ENCODE results near the gene SCART1.
"Not testable (repeated sequence)": the region's sequence is repeated elsewhere in the genome, so short reads cannot be mapped to it uniquely, and the experiment has no call there.

The SCART1 gene

DNA sequence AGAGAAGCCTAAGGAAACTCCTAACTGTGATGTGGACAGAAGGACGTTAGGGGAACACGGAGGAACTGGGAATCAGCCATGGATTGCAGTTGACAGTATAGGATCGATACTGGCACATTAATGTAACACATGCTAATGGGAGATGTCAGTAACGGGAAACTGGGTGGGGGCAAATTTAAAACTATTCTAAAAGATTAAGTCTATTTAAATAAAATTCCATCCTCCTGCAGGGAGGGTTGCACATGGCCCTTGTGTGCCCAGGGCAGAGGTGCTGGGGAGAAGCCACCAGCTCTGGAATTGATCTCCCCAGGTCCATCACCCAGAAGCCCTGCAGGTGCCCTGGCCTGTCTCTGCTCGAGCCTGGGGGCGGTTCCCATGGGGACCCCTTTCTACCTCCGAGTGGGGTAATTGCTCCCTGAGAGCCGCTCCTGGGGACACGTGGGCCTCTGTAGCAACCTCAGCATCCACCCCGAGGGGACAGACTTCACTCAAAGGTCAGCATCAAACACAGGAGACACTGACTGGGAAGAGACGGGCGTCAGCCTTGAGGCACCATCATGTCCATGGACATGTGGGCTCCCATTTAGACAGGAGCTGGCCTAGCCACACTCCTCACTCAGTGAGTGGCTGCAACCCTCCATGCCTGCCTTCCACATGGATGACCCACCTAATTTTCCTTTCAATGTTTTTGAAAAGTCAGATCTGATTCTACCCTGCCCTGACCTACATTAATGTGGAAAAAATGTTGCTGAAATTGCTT lies 21.1 kb downstream of the SCART1 start:
- no peak for DNase-seq

GRCh38 chr10:133475425-133475734 lies 21.6 kb downstream of the SCART1 start:
- no peak for DNase-seq

- DNase-seq, result no peak
Observed at GRCh38 chr10:133475821-133476640, 22.3 kb downstream of the SCART1 start.

- DNase-seq, result no peak
Observed at GRCh38 chr10:133476641-133476990, 22.9 kb downstream of the SCART1 start.

GRCh38 chr10:133481086-133481643 lies 27.4 kb downstream of the SCART1 start:
- DNase-seq, result no peak

GRCh38 chr10:133481657-133482056 lies 27.9 kb downstream of the SCART1 start:
- DNase-seq, result no peak

DNA sequence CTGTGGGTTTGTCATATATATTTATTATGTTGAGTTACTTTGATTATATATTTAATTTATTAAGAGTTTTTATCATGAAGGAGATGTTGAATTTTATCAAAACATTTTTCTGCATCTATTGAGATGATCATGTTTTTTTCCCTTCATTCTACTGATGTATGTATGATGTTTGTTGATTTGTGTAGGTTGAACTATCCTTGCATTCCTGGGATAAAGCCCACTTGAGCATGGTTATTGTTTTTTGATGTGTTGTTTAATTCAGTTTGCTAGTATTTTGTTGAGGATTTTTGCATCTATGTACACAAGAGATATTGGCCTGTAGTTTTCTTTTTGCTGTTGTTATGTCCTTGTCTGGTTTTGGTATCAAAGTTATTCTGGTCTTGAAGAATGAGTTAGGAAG lies 31.1 kb downstream of the SCART1 start:
- DNase-seq, result no peak

DNA sequence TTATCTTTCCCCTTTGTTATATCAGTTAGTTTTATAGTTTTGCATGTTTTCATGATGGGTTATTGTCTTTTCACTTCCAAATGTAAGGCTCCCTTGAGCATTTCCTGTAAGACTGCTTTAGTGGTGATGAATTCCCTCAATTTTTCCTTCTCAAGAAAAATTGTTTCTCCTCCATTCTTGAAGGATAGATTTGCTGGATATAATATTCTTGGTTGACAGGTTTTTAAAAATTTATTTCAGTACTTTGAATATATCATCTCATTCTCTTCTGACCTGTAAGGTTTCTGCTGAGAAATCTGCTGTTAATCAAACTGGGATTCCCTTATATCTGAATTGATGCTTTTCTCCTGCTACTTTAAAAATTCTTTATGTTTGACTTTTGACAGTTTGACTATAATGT lies 33.3 kb downstream of the SCART1 start:
- no peak for DNase-seq

DNA sequence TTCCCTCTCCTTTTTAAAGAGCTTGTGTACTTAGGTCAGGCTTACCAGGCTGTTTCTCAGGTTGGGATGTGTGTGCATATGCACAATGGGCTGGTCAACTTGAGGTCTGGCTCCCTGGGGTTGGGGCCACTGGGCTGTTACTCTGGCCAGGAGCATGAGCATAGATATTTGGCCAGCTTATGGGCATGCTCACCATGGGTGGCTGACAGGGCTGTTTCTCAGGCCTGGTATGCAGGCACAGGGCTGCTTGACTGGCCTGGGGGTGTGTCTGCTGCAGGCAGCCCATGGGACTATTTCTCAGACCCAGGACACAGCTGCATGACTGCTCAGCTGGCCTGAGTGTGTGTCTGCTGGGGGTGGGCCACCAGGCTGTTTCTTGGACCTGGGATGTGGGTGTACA lies 34.6 kb downstream of the SCART1 start:
- DNase-seq, result no peak

DNA sequence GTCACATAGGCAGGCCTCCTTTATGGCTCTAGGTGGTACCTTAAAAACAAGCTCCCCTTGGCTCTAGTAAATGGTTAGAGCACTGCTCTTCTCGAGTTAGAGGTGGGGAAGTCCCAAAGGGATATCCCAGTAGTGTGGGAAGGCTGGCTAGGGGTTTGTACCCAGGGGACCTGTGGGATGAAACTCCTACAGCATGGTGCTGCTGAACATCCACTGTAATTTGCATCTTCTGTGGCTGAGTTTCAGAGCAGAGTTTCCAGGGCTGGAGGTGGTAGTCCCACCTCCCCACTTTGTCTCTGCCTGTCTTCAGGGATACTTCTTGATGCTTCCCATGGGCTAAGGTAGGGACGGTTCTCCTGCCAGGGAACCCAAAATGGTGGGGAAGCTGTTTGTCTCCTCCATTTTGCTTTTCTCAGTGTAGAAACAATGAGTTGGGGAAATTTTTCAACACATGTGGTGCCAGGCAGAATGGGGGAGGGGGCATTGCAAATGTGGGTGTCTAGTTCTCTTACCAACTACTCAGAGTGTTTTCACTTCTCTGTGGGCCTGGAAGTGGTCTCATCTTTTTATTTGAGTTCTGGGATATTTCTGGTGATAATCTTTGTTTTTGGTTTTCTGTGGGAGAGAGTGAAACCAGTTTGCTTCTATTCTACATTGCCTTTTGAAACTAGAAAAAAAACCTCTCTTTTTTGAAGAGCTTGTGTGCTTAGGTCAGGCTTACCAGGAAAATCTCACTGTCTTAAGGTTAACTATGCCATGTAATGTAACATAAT lies 36.3 kb downstream of the SCART1 start:
- DNase-seq, result no peak

DNA sequence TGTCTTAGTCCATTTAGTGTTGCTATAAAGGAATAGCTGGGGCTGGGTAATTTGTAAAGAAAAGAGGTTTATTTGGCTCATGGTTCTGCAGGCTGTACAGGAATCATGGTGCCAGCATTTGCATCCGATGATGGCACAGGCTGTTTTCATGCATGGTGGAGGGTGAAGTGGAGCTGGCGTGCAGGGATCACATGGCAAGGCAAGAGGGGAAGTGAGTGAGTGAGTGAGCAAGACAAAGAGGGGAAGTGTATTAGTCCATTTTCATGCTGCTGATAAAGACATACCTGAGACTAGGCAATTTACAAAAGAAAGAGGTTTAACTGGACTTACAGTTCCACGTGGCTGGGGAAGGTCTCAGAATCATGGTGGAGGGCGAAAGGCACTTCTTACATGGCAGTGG lies 39.8 kb downstream of the SCART1 start:
- not testable (repeated sequence) for DNase-seq

DNA sequence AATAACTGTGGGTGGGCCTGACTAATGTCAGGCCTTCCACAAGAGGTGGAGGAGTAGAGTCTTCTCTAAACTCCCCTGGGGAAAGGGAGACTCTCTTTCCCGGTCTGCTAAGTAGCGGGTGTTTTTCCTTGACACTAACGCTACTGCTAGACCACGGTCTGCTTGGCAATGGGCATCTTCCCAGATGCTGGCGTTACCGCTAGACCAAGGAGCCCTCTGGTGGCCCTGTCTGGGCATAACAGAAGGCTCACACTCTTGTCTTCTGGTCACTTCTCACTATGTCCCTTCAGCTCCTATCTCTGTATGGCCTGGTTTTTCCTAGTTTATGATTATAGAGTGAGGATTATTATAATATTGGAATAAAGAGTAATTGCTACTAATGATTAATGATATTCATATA lies 43.6 kb downstream of the SCART1 start:
- DNase-seq, result not testable (repeated sequence)

- not testable (repeated sequence) for DNase-seq
Observed at GRCh38 chr10:133499176-133499575, 45.4 kb downstream of the SCART1 start.

- DNase-seq, result not testable (repeated sequence)
Observed at GRCh38 chr10:133500897-133501296, 47.2 kb downstream of the SCART1 start.

DNA sequence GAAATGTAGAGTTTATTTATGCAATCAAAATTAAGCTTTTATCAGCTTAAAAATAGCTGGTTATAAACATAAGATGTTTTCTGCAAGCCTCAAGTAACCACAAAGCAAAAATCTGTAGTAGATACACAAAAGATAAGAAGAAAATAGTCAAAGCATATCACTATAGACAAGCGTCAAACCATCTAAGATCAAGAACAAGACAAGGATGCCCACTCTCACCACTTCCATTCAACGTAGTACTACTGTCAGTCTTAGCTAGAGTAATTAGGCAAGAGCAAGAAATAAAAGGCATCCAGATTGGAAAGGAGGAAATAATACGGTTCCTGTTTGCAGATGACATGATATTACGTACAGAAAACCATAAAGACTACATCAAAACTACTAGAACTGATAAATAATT lies 56.0 kb downstream of the SCART1 start:
- DNase-seq, result no peak

DNA sequence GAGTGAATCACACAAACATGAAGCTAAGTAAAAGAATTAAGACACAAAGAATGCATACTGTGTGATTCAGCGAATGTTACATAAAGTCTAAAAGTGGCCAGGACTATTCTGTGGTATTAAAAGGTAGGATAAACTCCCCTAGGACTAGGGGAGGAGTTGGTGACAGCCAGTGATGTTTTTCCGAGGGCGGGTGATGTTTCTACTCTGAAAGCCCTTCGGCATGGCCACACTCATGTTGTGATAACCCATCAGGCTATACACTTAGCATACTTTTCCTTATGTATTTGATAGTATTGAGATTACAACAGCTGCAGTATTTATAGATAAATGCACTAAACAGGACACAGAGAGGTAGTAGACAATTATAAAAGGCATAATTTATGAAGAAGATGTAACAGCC lies 57.7 kb downstream of the SCART1 start:
- no peak for DNase-seq

- no peak for DNase-seq
Observed at GRCh38 chr10:133511907-133512528, 58.3 kb downstream of the SCART1 start.

- no peak for DNase-seq
Observed at GRCh38 chr10:133515471-133515870, 61.7 kb downstream of the SCART1 start.

DNA sequence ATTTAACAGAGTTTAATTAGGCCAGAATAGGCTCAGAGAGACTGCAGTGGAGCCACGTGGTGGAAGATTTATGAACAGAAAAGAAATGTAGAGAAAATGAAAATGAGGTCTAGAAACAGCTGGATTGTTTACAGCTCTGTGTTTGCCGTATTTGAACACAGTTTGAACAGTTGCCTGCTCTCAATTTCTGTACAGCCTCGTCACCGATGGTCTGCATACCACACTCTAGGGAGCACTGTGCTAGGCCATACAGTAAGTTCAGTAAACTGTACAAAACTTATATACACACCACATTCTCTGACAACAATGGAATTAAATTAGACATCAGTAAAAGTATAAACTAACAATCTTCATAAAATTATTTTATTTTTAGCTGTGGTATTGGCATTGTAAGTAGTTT lies 62.3 kb downstream of the SCART1 start:
- DNase-seq, result no peak

DNA sequence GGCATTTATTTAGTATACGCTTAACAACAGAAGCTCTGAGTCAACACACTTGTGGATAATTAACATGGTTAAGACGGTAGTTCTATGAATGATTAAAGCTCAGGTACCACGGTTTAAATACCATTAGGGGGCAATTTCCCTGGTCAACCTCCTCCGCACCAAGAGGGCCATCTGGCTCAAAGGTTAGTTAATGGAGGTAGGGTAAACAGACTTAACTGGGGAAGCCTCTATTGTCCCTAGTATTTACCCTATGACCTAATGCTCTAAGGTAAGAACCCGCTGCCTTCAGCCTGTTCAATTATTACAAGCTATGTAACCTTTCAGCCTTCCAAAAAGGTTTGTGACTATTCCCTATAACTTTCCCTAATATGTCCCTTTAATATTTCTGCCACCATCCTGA lies 64.8 kb downstream of the SCART1 start:
- not testable (repeated sequence) for DNase-seq
